ENCODE data around the gene HLF. TPM values are rescaled to one million over a fixed set of nuclear protein-coding genes. Genes with fewer than 3 reads are reported as not detected.

HLF gene
- total and polyA plus RNA-seq, 2 donors: 0.57 to 1.8 TPM

- Histone ChIP-seq H3K9me3 (ENCODE audit: control insufficient read depth in 2 of 2, insufficient read depth in 1 of 2, low read length in 1 of 2) (no peaks in the 10 kb centered on the region), H3K27me3 (ENCODE audit: control insufficient read depth in 2 of 2, insufficient read depth in 1 of 2, low read length in 1 of 2) (no peaks in the 10 kb centered on the region), H3K36me3 (ENCODE audit: control insufficient read depth in 2 of 2, insufficient read depth in 2 of 2, low read length in 1 of 2) (no peaks in the 10 kb centered on the region), H3K27ac (ENCODE audit: low read depth in 1 of 2, low read length in 1 of 2) (no peak overlapping the region), H3K4me1 (ENCODE audit: control insufficient read depth in 2 of 2, insufficient read depth in 2 of 2, low read length in 2 of 2) (peaks cover 0 to 20% of the 10 kb centered on the region in 2 donors), H3K4me3 (ENCODE audit: low read length in 2 of 2) (no peak overlapping the region)
- WGBS: 97% methylated on average over 3 of the region's 3 CpGs
- no peak for DNase-seq (ENCODE audit: low read depth in 6 of 9, low spot score in 9 of 9)
Measured at GRCh38 chr17:55340176-55340575, 75.4 kb downstream of the HLF start.

GRCh38 chr17:55340686-55341085 is 75.9 kb downstream of the HLF start:
- Histone ChIP-seq H3K36me3 (ENCODE audit: control insufficient read depth in 2 of 2, insufficient read depth in 2 of 2, low read length in 1 of 2) (no peaks in the 10 kb centered on the region), H3K4me3 (ENCODE audit: low read length in 2 of 2) (no peak overlapping the region), H3K27ac (ENCODE audit: low read depth in 1 of 2, low read length in 1 of 2) (no peak overlapping the region), H3K9me3 (ENCODE audit: control insufficient read depth in 2 of 2, insufficient read depth in 1 of 2, low read length in 1 of 2) (no peaks in the 10 kb centered on the region), H3K27me3 (ENCODE audit: control insufficient read depth in 2 of 2, insufficient read depth in 1 of 2, low read length in 1 of 2) (no peaks in the 10 kb centered on the region), H3K4me1 (ENCODE audit: control insufficient read depth in 2 of 2, insufficient read depth in 2 of 2, low read length in 2 of 2) (peaks cover 0 to 20% of the 10 kb centered on the region in 2 donors)
- DNase-seq (ENCODE audit: low read depth in 6 of 9, low spot score in 9 of 9): no peak
- WGBS: 96% methylated on average over 3 of the region's 3 CpGs

GRCh38 chr17:55341432-55341831 is 76.7 kb downstream of the HLF start:
- Histone ChIP-seq H3K27me3 (ENCODE audit: control insufficient read depth in 2 of 2, insufficient read depth in 1 of 2, low read length in 1 of 2) (no peaks in the 10 kb centered on the region), H3K4me1 (ENCODE audit: control insufficient read depth in 2 of 2, insufficient read depth in 2 of 2, low read length in 2 of 2) (peaks cover 0 to 20% of the 10 kb centered on the region in 2 donors), H3K4me3 (ENCODE audit: low read length in 2 of 2) (no peak overlapping the region), H3K9me3 (ENCODE audit: control insufficient read depth in 2 of 2, insufficient read depth in 1 of 2, low read length in 1 of 2) (no peaks in the 10 kb centered on the region), H3K36me3 (ENCODE audit: control insufficient read depth in 2 of 2, insufficient read depth in 2 of 2, low read length in 1 of 2) (no peaks in the 10 kb centered on the region), H3K27ac (ENCODE audit: low read depth in 1 of 2, low read length in 1 of 2) (no peak overlapping the region)
- 95% methylated on average over 5 of the region's 5 CpGs for WGBS
- no peak for DNase-seq (ENCODE audit: low read depth in 6 of 9, low spot score in 9 of 9)

- Histone ChIP-seq H3K9me3 (ENCODE audit: control insufficient read depth in 2 of 2, insufficient read depth in 1 of 2, low read length in 1 of 2) (peaks cover 0 to 2% of the 10 kb centered on the region in 2 donors), H3K4me1 (ENCODE audit: control insufficient read depth in 2 of 2, insufficient read depth in 2 of 2, low read length in 2 of 2) (peaks cover 0 to 20% of the 10 kb centered on the region in 2 donors), H3K36me3 (ENCODE audit: control insufficient read depth in 2 of 2, insufficient read depth in 2 of 2, low read length in 1 of 2) (no peaks in the 10 kb centered on the region), H3K4me3 (ENCODE audit: low read length in 2 of 2) (no peak overlapping the region), H3K27ac (ENCODE audit: low read depth in 1 of 2, low read length in 1 of 2) (no peak overlapping the region), H3K27me3 (ENCODE audit: control insufficient read depth in 2 of 2, insufficient read depth in 1 of 2, low read length in 1 of 2) (no peaks in the 10 kb centered on the region)
- DNase-seq (ENCODE audit: low read depth in 6 of 9, low spot score in 9 of 9): no peak
- WGBS: 96% methylated on average over 6 of the region's 6 CpGs
Measured at GRCh38 chr17:55342800-55343585, 78.2 kb downstream of the HLF start.

GRCh38 chr17:55343900-55344513 is 79.2 kb downstream of the HLF start:
- Histone ChIP-seq H3K9me3 (ENCODE audit: control insufficient read depth in 2 of 2, insufficient read depth in 1 of 2, low read length in 1 of 2) (peaks cover 0 to 2% of the 10 kb centered on the region in 2 donors), H3K36me3 (ENCODE audit: control insufficient read depth in 2 of 2, insufficient read depth in 2 of 2, low read length in 1 of 2) (no peaks in the 10 kb centered on the region), H3K27me3 (ENCODE audit: control insufficient read depth in 2 of 2, insufficient read depth in 1 of 2, low read length in 1 of 2) (no peaks in the 10 kb centered on the region), H3K4me3 (ENCODE audit: low read length in 2 of 2) (no peak overlapping the region), H3K27ac (ENCODE audit: low read depth in 1 of 2, low read length in 1 of 2) (peak overlapping the region in 1 of 2 donors; percentile 53), H3K4me1 (ENCODE audit: control insufficient read depth in 2 of 2, insufficient read depth in 2 of 2, low read length in 2 of 2) (peaks cover 0 to 20% of the 10 kb centered on the region in 2 donors)
- 69% methylated on average over 4 of the region's 4 CpGs for WGBS
- DNase-seq (ENCODE audit: low read depth in 6 of 9, low spot score in 9 of 9): no peak

GRCh38 chr17:55344514-55344997 is 79.8 kb downstream of the HLF start:
- H3K4me1 ChIP-seq (ENCODE audit: control insufficient read depth in 2 of 2, insufficient read depth in 2 of 2, low read length in 2 of 2): peaks cover 0 to 16% of the 10 kb centered on the region in 2 donors
- no peaks in the 10 kb centered on the region for H3K36me3 ChIP-seq (ENCODE audit: control insufficient read depth in 2 of 2, insufficient read depth in 2 of 2, low read length in 1 of 2)
- no peak overlapping the region for H3K4me3 ChIP-seq (ENCODE audit: low read length in 2 of 2)
- H3K9me3 ChIP-seq (ENCODE audit: control insufficient read depth in 2 of 2, insufficient read depth in 1 of 2, low read length in 1 of 2): peaks cover 0 to 2% of the 10 kb centered on the region in 2 donors
- DNase-seq (ENCODE audit: low read depth in 6 of 9, low spot score in 9 of 9): peak in 1 of 9 donors; percentile 20
- 88% methylated on average over 3 of the region's 3 CpGs for WGBS
- H3K27ac ChIP-seq (ENCODE audit: low read depth in 1 of 2, low read length in 1 of 2): peak overlapping the region in 1 of 2 donors; percentile 36
- H3K27me3 ChIP-seq (ENCODE audit: control insufficient read depth in 2 of 2, insufficient read depth in 1 of 2, low read length in 1 of 2): no peaks in the 10 kb centered on the region

- no peak for DNase-seq (ENCODE audit: low read depth in 6 of 9, low spot score in 9 of 9)
- Histone ChIP-seq H3K4me1 (ENCODE audit: control insufficient read depth in 2 of 2, insufficient read depth in 2 of 2, low read length in 2 of 2) (peaks cover 0 to 10% of the 10 kb centered on the region in 2 donors), H3K9me3 (ENCODE audit: control insufficient read depth in 2 of 2, insufficient read depth in 1 of 2, low read length in 1 of 2) (peaks cover 0 to 2% of the 10 kb centered on the region in 2 donors), H3K36me3 (ENCODE audit: control insufficient read depth in 2 of 2, insufficient read depth in 2 of 2, low read length in 1 of 2) (no peaks in the 10 kb centered on the region), H3K4me3 (ENCODE audit: low read length in 2 of 2) (no peak overlapping the region), H3K27ac (ENCODE audit: low read depth in 1 of 2, low read length in 1 of 2) (no peak overlapping the region), H3K27me3 (ENCODE audit: control insufficient read depth in 2 of 2, insufficient read depth in 1 of 2, low read length in 1 of 2) (no peaks in the 10 kb centered on the region)
- 85% methylated on average over 1 of the region's 1 CpG for WGBS
Measured at GRCh38 chr17:55345132-55345531, 80.4 kb downstream of the HLF start.

- Histone ChIP-seq H3K9me3 (ENCODE audit: control insufficient read depth in 2 of 2, insufficient read depth in 1 of 2, low read length in 1 of 2) (peaks cover 0 to 2% of the 10 kb centered on the region in 2 donors), H3K4me1 (ENCODE audit: control insufficient read depth in 2 of 2, insufficient read depth in 2 of 2, low read length in 2 of 2) (peaks cover 0 to 6% of the 10 kb centered on the region in 2 donors), H3K27ac (ENCODE audit: low read depth in 1 of 2, low read length in 1 of 2) (no peak overlapping the region), H3K4me3 (ENCODE audit: low read length in 2 of 2) (no peak overlapping the region), H3K27me3 (ENCODE audit: control insufficient read depth in 2 of 2, insufficient read depth in 1 of 2, low read length in 1 of 2) (no peaks in the 10 kb centered on the region), H3K36me3 (ENCODE audit: control insufficient read depth in 2 of 2, insufficient read depth in 2 of 2, low read length in 1 of 2) (no peaks in the 10 kb centered on the region)
- WGBS: 100% methylated on average over 1 of the region's 1 CpG
- DNase-seq (ENCODE audit: low read depth in 6 of 9, low spot score in 9 of 9): no peak
Measured at GRCh38 chr17:55346658-55347057, 81.9 kb downstream of the HLF start.

GRCh38 chr17:55347341-55347740 is 82.6 kb downstream of the HLF start:
- no peaks in the 10 kb centered on the region for H3K36me3 ChIP-seq (ENCODE audit: control insufficient read depth in 2 of 2, insufficient read depth in 2 of 2, low read length in 1 of 2)
- H3K4me1 ChIP-seq (ENCODE audit: control insufficient read depth in 2 of 2, insufficient read depth in 2 of 2, low read length in 2 of 2): peaks cover 0 to 6% of the 10 kb centered on the region in 2 donors
- DNase-seq (ENCODE audit: low read depth in 6 of 9, low spot score in 9 of 9): no peak
- WGBS: over 99% methylated on average over 2 of the region's 2 CpGs
- H3K9me3 ChIP-seq (ENCODE audit: control insufficient read depth in 2 of 2, insufficient read depth in 1 of 2, low read length in 1 of 2): peaks cover 0 to 2% of the 10 kb centered on the region in 2 donors
- no peaks in the 10 kb centered on the region for H3K27me3 ChIP-seq (ENCODE audit: control insufficient read depth in 2 of 2, insufficient read depth in 1 of 2, low read length in 1 of 2)
- H3K4me3 ChIP-seq (ENCODE audit: low read length in 2 of 2): no peak overlapping the region
- H3K27ac ChIP-seq (ENCODE audit: low read depth in 1 of 2, low read length in 1 of 2): no peak overlapping the region

All from thymus (tissue), 11 donors.